RWPE2 (cell line): Measurements from ENCODE around the gene CNTRL.

ENCODE experiments used
- ATAC-seq: fragments of 200-7000 bp; cut with Tn5 transposase; 3 replicates; pipeline ENCODE4 v1.9.1; 2021; ENCODE audit warnings: low read depth
- DNase-seq: peaks from one replicate; pipeline ENCODE4 v3.0.0-alpha.2; 2020; ENCODE audit warnings: low spot score
- H3K27ac ChIP-seq: fragments of 450-650 bp; 2 replicates; pipeline ENCODE4 v1.5.1; 2017; ENCODE audit warnings: mild to moderate bottlenecking; ENCODE audit not compliant: poor library complexity, severe bottlenecking
- H3K27me3 ChIP-seq: fragments of 250-450 bp; sonication (Bioruptor Pico); 2 replicates; pipeline ENCODE4 v1.5.1; 2021; ENCODE audit warnings: mild to moderate bottlenecking, moderate library complexity; ENCODE audit not compliant: insufficient read depth, poor library complexity, severe bottlenecking
- H3K36me3 ChIP-seq: fragments of 250-450 bp; sonication (Bioruptor Pico); 2 replicates; pipeline ENCODE4 v1.5.1; 2020; ENCODE audit warnings: low read depth, mild to moderate bottlenecking, moderate library complexity
- H3K4me1 ChIP-seq: fragments of 250-450 bp; sonication (Bioruptor Pico); 2 replicates; pipeline ENCODE4 v1.5.1; 2021; ENCODE audit warnings: mild to moderate bottlenecking, moderate library complexity; ENCODE audit not compliant: insufficient read depth, poor library complexity, severe bottlenecking
- H3K4me3 ChIP-seq: fragments of 250-450 bp; sonication (Bioruptor Pico); 2 replicates; pipeline ENCODE4 v1.5.1; 2021; ENCODE audit warnings: mild to moderate bottlenecking, moderate library complexity; ENCODE audit not compliant: severe bottlenecking
- H3K9me3 ChIP-seq: fragments of 250-450 bp; sonication (Bioruptor Pico); 2 replicates; pipeline ENCODE4 v1.5.1; 2021; ENCODE audit warnings: mild to moderate bottlenecking, moderate library complexity; ENCODE audit not compliant: severe bottlenecking
- CTCF ChIP-seq: fragments of 450-650 bp; IDR thresholded peaks from one replicate; pipeline ENCODE4 v1.5.1; 2017; ENCODE audit warnings: mild to moderate bottlenecking, moderate library complexity; ENCODE audit not compliant: poor library complexity, severe bottlenecking

CNTRL gene

GRCh38 chr9:121191235-121191634 is 116.5 kb downstream of the CNTRL start:
- DNase-seq (no peak), ATAC-seq (no peak)
- Histone ChIP-seq H3K27me3 (no peaks in the 10 kb centered on the region), H3K9me3 (no peaks in the 10 kb centered on the region), H3K27ac (no peak overlapping the region), H3K36me3 (peaks cover 40% of the 10 kb centered on the region), H3K4me3 (no peak overlapping the region), H3K4me1 (peaks cover 40% of the 10 kb centered on the region)
- TF ChIP-seq CTCF, result no peak

GRCh38 chr9:121192518-121192917 is 117.8 kb downstream of the CNTRL start:
- peaks cover 53% of the 10 kb centered on the region for H3K4me1 ChIP-seq
- TF ChIP-seq CTCF, result no peak
- DNase-seq, result no peak
- H3K27me3 ChIP-seq, result no peaks in the 10 kb centered on the region
- no peak overlapping the region for H3K27ac ChIP-seq
- H3K9me3 ChIP-seq, result no peaks in the 10 kb centered on the region
- ATAC-seq, result no peak
- H3K36me3 ChIP-seq, result peaks cover 29% of the 10 kb centered on the region
- H3K4me3 ChIP-seq, result no peak overlapping the region

DNA sequence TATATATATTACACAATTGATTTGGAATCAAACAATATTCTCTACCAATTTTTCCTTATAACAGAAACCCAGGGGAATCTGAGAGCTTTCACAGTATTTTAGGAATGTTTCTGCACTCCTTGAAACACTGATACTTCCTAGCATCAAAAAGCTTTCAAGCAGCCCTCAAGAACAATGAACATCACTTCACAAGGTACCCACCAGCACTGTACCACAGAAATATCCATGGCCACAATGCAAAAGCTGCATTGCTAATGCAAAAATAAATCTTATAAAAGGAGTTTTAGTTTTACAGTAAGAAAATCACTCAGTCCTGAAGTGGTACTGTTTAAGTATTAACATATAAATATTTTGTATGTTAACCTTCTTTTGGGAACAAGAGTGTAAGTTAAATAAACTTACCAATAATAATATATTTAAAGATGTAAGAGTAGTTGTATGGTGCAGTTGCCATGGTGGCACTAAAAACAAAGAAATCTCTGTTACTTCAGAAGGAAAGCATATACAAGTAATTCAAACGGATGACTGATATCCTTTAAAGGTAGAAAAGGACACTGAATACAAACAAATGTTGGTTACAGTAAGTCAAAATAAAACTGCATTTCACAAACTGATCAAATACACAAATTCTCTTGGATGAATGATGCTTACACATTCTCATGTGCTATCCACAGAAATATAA is 118.3 kb downstream of the CNTRL start:
- H3K36me3 ChIP-seq, result peaks cover 29% of the 10 kb centered on the region
- H3K27me3 ChIP-seq, result no peaks in the 10 kb centered on the region
- no peak overlapping the region for H3K27ac ChIP-seq
- no peak for TF ChIP-seq CTCF
- no peaks in the 10 kb centered on the region for H3K9me3 ChIP-seq
- peaks cover 57% of the 10 kb centered on the region for H3K4me1 ChIP-seq
- DNase-seq, result no peak
- no peak overlapping the region for H3K4me3 ChIP-seq
- no peak for ATAC-seq

- DNase-seq (no peak), ATAC-seq (peak; percentile 61; the same call in 2 of the 3 replicates)
- peak overlapping the region; percentile 47 for H3K27ac ChIP-seq
- peaks cover 67% of the 10 kb centered on the region for H3K4me1 ChIP-seq
- H3K4me3 ChIP-seq, result no peak overlapping the region
- no peaks in the 10 kb centered on the region for H3K27me3 ChIP-seq
- peaks cover 27% of the 10 kb centered on the region for H3K36me3 ChIP-seq
- no peaks in the 10 kb centered on the region for H3K9me3 ChIP-seq
- no peak for TF ChIP-seq CTCF
Observed at GRCh38 chr9:121194730-121195129, 120.0 kb downstream of the CNTRL start.

DNA sequence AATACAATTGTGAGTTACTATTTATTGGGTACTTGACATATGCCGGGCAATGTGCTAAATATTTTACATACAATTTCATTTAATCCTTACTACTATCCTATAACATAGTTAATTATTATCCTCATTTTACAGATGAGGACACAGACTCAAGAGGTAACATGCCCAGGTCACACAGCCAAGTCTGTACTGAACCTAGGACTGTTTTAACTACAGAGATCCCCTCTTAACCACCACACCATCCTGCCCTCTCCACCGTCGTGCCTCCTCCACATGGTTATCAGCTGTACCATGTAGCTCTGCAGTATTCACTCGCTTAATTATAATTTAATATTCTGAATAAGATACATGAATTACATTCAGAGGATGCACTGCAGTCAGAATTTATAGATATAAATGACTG is 121.6 kb downstream of the CNTRL start:
- DNase-seq, result no peak
- no peak for TF ChIP-seq CTCF
- ATAC-seq, result peak; percentile 21; the same call in 1 of the 3 replicates
- H3K9me3 ChIP-seq, result no peaks in the 10 kb centered on the region
- H3K4me3 ChIP-seq, result no peak overlapping the region
- H3K4me1 ChIP-seq, result peaks cover 67% of the 10 kb centered on the region
- H3K27ac ChIP-seq, result peak overlapping the region; percentile 47
- H3K27me3 ChIP-seq, result no peaks in the 10 kb centered on the region
- peaks cover 18% of the 10 kb centered on the region for H3K36me3 ChIP-seq
